ENCODE measurements around the gene ANKRD36B.
"Not testable (repeated sequence)": the region's sequence is repeated elsewhere in the genome, so short reads cannot be mapped to it uniquely, and the experiment has no call there.

The ANKRD36B gene

DNA sequence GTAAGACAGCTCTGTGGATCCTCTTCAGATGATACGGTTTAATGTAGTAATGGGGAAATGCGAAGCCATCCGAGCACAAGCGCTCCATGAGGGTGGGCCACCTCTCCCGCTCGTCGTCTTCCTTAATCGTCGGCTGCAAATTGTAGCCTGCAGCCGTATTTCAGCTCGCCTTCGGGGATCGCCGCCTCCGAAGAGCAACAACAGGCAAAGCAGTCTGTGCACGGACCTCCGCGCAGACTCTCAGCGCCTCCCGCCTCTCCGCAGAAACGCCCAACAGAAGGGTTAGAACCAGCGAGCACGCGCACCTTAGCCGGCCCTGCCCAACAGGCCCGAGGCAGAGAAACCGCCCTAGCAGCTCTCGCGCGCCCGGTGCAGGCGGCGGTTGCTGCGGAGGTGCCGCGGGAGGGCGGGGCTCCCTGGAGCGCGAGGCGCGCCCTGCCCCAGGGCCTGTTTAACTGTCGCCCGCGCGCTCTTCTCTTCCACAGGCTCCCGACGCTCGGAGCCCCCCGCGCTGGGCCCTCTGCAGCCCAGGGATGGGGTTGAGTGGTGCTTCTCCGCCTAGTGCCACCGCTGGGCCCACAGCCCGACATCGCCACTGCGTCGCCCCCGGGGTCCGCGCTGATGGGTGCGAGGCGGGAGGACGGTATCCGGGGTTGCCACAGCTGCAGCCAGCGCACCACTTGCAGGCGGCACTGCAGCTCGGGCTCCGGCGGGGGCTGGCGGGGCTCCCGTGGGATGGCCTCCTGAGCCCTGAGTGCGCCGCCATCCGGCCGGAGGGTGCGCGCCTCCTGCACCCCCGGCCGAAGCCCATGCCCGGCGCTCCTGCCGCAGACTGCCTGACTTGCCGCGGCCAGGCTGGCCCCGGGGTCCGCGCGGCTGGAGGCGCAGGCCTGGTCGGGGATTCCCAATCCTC is at the start of gene ANKRD36B:
Gene ANKRD36B, minus strand, starts transcription at position 280 of the 913 bp plus-strand sequence. Its CDS starts 192 bp downstream, at position 88.
- DNase-seq = not testable (repeated sequence)

DNA sequence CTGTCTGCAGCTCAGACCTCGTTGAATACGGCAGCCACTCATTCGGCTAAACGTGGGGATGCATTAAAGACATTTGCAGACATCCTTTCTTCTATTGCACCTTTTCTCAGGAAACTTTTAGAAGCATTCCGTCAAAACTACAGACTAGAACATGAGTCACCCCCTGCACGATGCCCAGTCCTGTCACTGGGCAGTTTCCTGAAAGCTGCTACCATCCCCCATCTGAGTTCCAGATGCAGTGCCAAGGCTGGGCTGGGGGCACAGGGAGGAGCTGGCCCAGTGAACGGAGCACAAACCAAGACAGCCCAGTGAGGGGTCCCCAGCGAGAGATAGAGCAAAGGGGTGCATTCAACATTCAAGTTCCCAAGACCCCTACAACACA is 36.4 kb upstream of the ANKRD36B start:
- not testable (repeated sequence) for DNase-seq

DNA sequence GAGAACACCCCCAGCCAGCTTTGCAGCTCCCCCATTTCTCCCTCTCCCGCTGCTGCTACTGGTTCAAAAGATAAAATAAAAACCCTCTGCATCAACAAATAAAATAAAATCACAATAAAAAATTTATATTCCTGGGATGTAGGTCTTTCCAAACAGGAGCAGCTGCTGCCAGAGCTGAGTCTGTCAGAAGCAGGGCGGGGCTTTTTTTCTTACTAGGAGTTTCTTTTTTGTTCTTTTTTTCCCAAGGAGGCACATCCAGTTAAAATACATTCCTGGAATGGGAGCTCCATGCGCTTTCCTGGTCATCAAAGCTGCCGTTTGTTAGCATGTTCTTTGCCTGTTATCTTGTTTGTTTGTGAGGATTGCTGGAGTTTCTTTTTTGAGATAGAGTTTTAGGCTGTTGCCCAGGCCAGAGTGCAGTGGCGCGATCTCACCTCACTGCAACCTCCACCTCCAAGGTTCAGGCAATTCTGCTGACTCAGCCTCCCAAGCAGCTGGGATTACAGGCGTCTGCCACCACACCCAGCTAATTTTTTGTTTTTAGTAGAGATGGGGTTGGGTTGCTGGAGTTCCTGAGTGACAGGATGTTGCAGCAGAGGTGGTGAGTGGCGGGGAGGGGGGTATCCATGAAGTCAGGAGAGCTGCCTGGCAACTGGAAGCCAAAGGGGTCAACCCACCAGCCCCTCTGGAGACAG is 35.8 kb upstream of the ANKRD36B start:
- DNase-seq = not testable (repeated sequence)

DNA sequence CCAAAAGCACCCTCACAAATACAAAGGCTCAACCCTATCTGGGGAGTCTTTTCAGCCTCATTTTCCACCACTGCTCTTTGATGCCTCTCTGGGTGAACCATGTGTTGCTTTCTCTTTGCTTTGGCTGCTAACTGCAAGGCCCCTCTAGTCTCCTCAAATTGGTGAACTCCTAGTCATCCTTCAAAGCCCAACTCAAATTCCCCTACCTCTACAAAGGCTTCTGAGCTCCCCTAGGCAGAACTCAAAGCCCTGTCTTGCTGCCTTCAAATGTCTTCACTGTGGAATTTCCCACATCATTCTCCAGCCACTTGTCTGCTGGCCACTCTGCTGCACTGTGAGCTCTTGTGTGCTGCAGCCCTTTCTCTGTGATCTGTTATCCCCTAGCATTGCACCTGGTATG is 33.3 kb upstream of the ANKRD36B start:
- DNase-seq = not testable (repeated sequence)

DNA sequence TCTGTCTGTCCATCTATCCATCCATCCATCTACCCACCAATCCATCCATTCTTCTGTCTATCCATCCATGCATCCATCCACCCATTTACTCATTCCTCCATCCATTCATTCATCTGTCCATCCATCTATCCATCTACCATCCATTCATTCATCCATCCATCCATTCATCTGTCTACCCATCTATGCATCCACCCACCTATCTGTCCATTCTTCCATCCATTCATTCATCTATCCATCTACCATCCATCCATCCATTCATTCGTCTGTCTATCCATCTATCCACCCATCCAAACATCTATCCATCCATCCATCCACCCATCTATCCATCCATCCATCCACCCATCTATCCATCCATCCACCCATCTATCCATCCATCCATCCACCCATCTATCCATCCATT is 30.8 kb upstream of the ANKRD36B start:
- DNase-seq = not testable (repeated sequence)

DNA sequence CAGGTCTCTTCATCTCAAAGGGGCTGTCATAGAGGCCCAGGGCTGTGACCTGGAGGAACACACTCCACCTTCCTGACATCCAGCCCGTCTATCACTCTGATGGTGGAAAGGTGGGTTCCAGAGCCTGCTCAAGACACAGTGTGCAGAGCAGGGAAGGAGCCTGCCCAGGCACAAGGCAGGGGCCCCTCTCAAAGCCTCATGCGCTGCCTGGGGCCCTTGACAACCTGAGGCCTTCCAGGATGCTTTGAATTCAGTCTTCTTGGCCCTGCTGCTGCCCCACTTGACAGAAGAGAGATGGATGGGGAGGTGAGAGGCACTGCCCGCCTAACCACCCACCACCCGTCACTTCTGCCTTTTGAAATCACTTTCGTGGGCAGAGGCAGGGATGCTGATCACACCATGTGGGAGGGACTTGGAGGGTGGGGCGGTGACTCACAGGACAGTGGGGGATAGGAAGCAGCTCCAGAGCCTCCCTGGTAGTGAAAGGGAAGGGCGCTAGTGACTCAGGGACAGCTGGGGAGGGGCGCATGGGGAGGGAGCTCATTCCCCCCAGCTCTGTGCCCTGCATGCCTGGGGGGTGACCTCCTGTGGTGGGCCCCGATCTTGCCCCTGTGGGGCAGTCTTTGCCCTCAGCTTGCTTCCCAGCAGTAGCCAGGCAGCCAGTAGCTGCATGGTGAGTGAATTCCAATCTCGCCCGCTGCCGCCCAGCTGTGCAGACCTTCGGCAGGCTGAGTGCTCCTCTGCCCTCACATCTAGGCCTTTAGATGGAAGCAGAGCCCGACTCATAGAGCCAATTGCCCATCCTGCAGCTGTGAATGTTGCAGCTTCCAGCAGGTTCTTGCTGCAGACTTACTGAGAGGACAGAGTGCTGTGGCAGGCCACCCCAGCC is 29.5 kb upstream of the ANKRD36B start:
- not testable (repeated sequence) for DNase-seq

DNA sequence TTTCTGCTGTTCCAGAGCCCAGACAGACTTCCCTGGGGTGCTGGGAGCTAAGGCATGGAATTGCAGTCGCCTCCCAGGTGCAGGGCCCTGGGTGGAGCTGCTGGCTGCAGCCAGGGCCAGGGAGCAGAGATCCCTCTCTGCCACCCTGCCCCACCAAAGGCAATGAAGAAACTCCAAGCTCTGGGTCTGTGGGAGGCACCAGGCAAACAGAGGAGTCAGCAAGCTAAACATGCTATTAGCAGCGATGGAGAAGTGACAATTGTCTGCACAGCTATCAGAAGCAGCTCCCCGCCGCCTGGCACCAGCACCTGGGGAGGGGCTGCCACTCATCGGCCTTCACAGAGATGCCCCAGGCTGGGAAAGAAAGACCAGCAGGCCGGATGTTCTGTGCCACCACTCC is 28.2 kb upstream of the ANKRD36B start:
- no peak for DNase-seq

DNA sequence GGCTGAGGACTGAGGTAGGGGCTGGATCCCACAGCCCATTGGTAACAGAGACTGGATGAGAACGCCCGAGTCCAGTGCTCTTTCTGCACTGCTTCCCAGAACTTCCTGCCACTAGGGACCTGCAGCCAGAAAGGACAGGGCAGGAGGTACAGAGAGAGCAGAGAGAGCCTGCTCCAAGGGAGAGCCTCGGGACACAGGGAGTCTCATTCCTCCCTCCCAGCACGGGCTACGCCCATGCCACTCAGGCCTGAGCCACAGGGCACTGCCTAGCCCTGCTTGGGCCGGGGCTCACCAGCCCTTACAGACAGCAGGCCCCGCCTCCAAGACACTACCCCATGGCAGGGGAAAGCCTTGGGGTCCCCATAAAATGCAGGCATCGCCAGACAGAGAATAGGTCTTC is 26.1 kb upstream of the ANKRD36B start:
- DNase-seq = not testable (repeated sequence)

DNA sequence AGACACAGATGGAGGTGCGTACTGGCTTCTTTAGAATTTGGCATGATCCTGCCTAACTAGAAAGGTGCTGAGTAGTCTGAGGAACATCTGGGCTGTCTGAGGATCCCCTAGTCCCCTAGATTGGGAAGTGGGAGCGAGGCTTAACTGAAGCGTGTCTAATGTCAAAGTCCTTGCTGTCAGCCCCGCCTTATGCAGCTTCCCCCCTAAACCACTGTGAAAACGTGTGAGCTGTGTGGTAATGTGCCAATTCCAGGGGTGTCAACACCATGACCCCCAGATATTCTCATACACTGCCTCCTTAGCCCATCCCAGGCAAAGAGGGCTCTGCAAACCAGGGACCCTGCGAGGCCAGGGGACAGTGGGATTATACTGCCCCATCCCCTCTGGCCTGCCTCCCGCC is 22.2 kb upstream of the ANKRD36B start:
- DNase-seq = not testable (repeated sequence)

DNA sequence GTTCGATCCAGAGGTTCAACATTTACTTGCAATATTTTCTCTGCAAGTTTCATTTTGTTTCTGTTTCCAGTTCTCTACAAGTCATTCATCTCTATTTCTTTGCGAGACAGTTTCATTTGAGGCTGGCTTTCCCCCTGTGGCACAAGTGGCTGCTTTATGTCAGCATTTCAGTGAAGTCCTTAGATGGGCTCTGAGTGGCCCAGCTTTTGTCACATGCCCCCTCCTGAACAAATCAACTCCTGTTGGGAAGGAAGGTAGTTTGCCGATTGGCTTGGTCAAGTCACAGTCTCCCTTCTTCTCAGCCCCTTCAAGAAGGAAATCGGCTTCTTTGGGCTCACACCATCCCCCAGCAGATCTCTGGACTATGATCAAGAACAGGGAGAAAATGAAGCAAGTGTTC is 19.1 kb upstream of the ANKRD36B start:
- DNase-seq = not testable (repeated sequence)

DNA sequence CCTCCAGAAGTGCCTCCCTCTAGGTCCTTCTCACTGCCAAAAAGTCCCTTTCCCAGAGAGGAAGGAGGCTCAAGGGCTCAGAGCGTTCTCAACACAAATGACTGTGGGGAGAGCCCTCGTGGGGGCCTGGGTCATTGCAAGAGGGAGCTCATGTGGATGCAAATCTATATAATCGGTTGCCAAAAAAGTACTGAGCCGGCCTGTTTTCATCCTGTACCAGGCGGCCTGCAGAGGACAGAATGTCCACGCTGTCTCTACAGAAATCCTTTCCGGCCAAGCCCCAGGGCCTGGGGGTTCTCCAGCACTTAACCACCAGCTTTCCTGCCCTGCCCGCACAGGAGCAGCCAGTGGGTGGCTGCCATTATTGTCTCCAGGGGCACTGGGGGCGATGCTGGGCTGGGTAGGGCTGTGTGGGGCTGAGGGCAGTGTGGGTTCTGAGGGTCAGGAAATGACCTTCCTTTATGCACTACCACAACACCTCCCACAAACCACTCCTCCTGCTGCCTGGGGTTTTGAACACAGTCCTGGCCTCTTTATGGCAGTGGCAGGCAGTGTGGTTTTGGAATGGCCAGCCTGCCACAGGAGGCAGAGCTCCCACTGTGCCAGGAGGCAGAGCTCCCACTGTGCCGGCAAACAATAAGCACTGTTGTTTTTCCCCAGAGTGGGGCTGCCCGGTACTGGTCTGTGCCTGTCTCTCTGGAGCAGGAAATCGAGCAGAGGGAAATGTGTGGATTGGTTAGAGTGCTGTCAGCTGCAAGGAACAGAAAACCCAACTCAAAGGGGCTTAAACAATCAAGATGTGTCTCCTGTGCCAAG is 16.1 kb upstream of the ANKRD36B start:
- not testable (repeated sequence) for DNase-seq

DNA sequence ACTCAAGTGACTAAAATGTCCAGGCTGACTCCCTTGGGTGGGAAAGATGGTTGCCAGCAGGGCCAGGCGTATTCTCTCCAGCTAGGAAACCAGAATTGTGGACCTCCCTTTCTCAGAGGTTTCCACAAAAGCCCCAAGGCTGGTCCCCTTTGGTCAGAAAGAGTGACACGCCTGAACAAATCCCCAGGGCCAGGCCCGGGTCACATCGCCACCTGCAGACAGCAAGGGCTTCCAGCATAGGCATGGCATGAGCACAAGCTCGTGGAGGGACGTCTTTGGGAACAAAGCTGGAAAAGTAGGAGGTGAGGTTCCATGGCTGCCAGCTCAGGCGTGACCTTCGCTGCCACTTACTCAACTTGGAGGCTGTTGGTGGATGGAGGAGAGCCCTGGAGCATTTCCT is 15.4 kb upstream of the ANKRD36B start:
- not testable (repeated sequence) for DNase-seq

DNA sequence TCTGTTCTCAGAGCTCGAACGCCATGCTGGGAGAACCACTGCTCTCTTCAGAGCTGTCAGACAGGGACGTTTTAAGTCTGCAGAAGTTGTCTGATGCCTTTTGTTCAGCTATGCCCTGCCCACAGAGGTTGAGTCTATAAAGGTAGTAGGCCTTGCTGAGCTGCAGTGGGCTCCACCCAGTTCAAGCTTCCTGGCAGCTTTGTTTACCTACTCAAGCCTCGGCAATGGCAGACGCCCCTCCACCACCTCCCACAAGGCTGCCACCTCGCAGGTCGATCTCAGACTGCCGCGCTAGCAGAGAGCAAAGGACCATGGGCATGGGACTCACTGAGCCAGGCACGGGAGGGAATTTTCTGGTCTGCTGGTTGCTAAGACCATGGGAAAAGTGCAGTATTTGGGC is 11.9 kb upstream of the ANKRD36B start:
- DNase-seq = not testable (repeated sequence)

DNA sequence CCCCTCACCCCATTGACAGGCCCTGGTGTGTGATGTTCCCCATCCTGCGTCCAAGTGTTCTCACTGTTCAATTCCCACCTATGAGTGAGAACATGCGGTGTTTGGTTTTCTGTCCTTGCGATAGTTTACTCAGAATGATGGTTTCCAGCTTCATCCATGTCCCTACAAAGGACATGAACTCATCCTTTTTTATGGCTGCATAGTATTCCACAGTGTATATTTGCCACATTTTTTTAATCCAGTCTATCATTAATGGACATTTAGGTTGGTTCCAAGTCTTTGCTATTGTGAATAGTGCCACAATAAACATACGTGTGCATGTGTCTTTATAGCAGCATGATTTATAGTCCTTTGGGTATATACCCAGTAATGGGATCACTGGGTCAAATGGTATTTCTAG is 6.5 kb upstream of the ANKRD36B start:
- not testable (repeated sequence) for DNase-seq

DNA sequence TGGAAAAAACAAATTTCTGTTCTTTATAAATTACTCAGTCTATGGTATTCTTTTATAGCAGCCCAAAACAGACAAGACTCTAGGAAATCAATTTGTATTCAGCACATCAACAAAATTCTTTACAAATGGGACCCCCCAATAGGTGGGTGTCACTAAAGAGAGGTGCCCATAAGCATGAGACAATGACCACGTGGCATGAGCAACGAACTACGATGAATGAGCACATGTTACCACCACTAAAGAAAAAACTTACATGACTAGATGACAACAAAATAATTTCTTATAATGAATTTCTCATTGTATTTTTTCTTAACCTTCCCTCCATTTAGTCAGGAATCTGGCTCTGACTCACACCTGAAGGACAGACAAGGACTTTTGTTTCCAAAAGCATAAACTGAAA is 3.8 kb upstream of the ANKRD36B start:
- DNase-seq = not testable (repeated sequence)

DNA sequence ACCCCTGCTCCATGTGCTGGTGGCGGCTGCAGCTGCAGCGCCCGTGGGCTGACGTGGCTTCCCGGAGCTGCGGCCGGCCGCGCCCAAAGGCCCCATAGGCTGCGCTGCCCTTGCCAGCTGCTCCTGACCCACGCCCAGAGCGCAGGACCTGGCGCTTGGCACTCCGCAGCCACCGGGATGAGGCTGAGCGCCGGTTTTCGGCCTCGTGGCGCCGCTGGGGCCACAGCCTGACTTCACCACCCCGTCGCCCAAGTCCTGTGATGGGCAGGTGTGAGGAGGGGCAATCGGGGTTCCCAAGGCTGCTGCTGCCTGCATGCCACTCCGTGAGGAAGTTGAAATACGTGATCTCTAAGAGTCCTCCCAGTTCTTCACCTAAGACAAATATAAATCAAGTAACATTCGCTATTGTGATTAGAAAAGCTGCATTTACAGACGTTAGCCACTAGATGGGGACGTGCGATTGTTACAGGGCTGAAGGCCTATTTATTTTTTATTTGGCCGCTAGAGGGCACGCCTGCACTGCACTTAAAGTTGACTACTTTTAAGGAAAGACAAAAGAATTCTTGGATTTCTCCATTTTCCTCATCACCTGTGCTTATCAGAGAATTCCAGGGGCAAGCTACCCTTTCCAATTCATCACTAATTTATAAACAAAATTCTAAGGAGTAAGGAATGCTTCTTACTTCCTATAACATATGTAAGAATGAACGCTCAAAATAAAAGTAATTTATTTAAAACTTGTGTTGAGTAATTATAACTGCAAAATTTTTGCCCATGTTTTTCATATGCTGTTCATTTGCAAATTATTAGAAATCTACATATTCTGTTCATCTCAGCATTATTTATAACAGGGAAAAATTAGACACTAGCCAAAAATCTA is 1.1 kb upstream of the ANKRD36B start:
- DNase-seq = not testable (repeated sequence)

DNA sequence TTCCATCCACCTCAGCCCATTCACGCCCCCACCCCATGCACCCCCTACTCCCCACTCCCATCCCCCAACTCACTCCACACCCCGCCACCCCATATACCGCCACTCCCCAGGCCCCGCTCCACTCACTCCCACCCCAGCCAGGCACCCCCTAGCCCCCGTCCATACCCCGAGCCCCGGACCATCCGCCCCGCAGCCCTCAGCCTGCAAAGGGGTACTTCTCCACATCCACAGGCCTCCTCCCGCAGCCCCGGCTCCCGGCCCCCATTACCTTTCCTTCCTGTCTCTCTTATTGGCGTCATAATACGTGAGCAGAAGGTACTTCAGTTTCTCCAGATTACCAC is 450 bp downstream of the ANKRD36B start:
- not testable (repeated sequence) for DNase-seq

DNA sequence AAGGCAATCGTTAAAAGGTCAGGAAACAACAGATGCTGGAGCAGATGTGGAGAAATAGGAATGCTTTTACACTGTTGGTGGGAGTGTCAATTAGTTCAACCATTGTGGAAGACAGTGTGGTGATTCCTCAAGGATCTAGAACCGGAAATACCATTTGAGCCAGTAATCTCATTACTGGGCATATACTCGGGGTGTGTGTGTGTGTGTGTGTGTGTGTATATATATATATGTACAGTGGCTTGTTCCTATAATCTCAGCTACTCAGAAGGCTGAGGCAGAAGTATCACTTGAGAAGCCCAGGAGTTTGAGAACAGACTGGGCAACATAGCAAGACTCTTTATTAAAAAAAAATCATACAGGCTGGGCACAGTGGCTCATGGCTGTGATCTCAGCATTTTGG is 24.0 kb downstream of the ANKRD36B start:
- not testable (repeated sequence) for DNase-seq

DNA sequence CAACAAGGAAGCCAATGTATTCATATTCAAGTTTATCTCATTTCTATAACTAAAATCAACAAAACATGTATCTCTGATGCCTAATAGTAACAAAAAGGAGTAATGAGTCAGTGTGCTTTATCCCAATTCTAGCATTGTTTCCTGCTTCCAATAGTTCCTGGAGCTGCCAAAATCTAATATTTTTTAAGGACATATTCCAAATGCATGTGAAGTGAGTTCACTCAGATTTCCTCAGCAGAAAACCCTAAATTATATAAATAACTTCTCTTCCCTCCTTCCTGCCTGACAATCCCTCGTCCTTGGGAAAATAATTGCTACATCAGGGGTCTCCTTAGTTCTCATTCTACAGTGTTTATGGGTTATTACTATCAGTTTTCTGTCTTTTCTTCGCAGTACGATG is 37.3 kb downstream of the ANKRD36B start:
- DNase-seq = not testable (repeated sequence)

DNA sequence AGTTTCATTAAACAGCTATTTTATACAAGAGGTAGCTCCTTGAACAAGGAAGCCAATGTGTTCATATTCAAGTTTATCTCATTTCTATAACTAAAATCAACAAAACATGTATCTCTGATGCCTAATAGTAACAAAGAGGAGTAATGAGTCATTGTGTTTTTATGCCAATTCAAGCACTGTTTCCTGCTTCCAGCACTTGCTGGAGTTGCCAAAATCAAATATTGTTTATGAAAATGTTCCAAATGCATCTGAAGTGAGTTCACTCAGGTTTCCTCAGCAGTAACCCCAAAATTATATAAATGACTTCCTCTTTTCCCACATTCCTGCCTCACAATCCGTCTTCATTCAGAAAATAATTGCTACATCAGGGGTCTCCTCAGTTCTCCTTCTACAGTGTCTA is 39.2 kb downstream of the ANKRD36B start:
- not testable (repeated sequence) for DNase-seq
